ENCODE measurements around the gene RTL10. TPM values are rescaled to one million over a fixed set of nuclear protein-coding genes. Genes with fewer than 3 reads are reported as not detected.

The RTL10 gene
- polyA plus RNA-seq, 1 of the 3 experiments (the other 2 are of a cell fraction): 7.8 TPM

DNA sequence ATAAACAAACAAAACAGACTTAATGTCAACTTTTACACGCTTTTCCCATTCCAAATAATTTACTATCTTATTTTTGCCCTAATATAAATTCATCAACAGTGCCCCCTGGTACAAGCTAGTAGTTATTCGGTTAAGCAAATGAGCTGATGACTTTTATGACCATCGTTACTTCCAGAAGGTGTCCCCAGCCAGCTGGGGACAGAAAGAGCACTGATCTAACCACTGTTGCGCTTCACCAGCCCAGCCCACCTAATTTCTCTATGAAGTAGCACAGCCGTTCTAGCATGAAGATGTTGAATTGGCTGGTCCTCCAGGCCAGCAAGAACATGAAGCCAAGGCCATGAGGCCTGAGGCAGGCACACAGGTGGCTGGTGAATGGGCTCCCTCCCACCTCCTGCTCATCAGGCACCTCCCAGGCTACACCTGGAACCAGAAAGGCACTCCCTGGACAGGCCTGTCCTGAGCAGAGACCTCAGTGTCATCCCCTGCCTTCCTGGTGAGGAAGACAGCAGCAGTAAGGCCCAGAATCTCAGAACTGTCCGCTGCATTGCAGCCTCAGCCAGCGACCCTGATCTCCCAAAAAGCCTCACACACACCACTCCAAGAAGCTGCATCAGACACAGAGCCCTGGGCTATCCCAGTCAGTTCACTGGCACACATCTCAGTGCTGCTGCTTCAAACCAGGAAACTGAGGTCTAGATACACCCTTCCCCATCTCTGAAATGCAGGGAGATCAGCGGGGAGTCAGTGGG lies 12.9 kb downstream of the RTL10 start (continued):
- TF ChIP-seq SIN3A (IDR thresholded peaks at IDR 0.05; ENCODE audit: borderline replicate concordance, low read depth, low read length) (no peak), USF2 (IDR thresholded peaks at IDR 0.05; ENCODE audit: borderline replicate concordance, low read depth, low read length) (no peak)

DNA sequence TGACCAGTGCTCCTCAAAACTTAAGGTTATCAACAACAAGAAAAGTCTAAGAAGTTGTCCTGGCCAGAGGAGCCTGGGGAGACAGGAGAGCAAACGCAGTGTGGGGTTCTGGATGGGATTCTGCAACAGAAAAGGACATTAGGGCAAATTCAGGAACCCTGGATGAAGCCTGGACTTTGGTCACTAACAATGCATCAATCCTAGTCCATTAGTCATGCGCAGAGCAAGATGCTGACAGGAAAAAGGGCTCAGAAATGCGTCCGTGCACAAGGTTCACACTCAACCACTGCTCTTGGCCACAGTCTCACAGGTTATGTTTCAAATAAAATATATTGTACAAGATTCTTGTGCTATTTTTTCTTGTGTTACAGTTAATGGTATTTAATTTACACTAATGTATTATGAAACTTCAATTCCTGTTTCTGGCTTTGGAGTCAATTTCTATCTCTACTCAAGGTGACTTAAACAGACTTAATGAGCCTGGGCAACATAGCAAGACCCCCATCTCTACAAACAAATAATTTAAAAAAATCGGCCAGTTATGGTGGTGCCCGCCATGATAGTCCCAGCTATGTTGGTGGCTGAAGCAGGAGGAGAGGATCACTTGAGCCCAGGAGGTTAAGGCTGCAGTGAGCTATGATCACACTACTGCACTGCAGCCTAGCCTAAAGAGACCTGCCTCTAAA lies 13.6 kb downstream of the RTL10 start:
- WGBS (ENCODE audit: low lambda C conversion rate): 88% methylated on average over 6 of the region's 6 CpGs
- Histone ChIP-seq H3K4me3 (ENCODE audit: low read depth in 2 of 2, low read length in 1 of 2) (no peak overlapping the region), H3K4me2 (no peak overlapping the region), H3K9ac (no peak overlapping the region), H3K79me2 (ENCODE audit: insufficient read depth) (peaks cover 12% of the 10 kb centered on the region; the same call in 1 of the 2 replicates), H3K27me3 (ENCODE audit: insufficient read depth) (no peaks in the 10 kb centered on the region), H3K36me3 (replicated peaks in 1 of 2; ENCODE audit: control insufficient read depth in 1 of 2, insufficient read depth in 2 of 2, low read length in 1 of 2) (no peaks in the 10 kb centered on the region), H2AFZ (ENCODE audit: low read depth) (no peak overlapping the region), H3K4me1 (ENCODE audit: control insufficient read depth in 1 of 2, insufficient read depth in 2 of 2, low read depth in 1 of 2, low read length in 1 of 2) (peaks cover 26 to 44% of the 10 kb centered on the region in 2 experiments; a peak in 3 of 4 replicates), H3K27ac (ENCODE audit: low read depth in 2 of 2, low read length in 1 of 2) (no peak overlapping the region), H4K20me1 (ENCODE audit: insufficient read depth) (no peaks in the 10 kb centered on the region), H3K9me3 (no peaks in the 10 kb centered on the region), H3K9me2 (no peaks in the 10 kb centered on the region), H3F3A (replicated peaks; ENCODE audit: insufficient read depth) (peaks cover 22% of the 10 kb centered on the region)
- ChIA-PET CTCF (interaction anchor here (0.7 to 1.4 kb wide), 3 partner anchors 24 to 110 kb away, joined by 3 to 5 read pairs (median 4); no protein-coding TSS in a partner anchor), POLR2A (interaction anchor here (0.9 kb wide), 1 partner anchor 9 kb away, joined by 3 read pairs; no protein-coding TSS in a partner anchor)
- no peak for DNase-seq
- TF ChIP-seq, protein P1, sequence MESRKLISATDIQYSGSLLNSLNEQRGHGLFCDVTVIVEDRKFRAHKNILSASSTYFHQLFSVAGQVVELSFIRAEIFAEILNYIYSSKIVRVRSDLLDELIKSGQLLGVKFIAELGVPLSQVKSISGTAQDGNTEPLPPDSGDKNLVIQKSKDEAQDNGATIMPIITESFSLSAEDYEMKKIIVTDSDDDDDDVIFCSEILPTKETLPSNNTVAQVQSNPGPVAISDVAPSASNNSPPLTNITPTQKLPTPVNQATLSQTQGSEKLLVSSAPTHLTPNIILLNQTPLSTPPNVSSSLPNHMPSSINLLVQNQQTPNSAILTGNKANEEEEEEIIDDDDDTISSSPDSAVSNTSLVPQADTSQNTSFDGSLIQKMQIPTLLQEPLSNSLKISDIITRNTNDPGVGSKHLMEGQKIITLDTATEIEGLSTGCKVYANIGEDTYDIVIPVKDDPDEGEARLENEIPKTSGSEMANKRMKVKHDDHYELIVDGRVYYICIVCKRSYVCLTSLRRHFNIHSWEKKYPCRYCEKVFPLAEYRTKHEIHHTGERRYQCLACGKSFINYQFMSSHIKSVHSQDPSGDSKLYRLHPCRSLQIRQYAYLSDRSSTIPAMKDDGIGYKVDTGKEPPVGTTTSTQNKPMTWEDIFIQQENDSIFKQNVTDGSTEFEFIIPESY (IDR thresholded peaks at IDR 0.05; ENCODE audit: borderline replicate concordance, low read depth): no peak
- TF ChIP-seq RFX5 (IDR thresholded peaks at IDR 0.05; ENCODE audit: low read length): no peak
- TF ChIP-seq CTCF (IDR thresholded peaks at IDR 0.05): no peak
- no peak for TF ChIP-seq MEF2A (IDR thresholded peaks at IDR 0.05; ENCODE audit: borderline replicate concordance, low read depth)
- TF ChIP-seq FOXJ3 (CRISPR knock-in tag; IDR thresholded peaks at IDR 0.05): no peak
- TF ChIP-seq, protein P2, sequence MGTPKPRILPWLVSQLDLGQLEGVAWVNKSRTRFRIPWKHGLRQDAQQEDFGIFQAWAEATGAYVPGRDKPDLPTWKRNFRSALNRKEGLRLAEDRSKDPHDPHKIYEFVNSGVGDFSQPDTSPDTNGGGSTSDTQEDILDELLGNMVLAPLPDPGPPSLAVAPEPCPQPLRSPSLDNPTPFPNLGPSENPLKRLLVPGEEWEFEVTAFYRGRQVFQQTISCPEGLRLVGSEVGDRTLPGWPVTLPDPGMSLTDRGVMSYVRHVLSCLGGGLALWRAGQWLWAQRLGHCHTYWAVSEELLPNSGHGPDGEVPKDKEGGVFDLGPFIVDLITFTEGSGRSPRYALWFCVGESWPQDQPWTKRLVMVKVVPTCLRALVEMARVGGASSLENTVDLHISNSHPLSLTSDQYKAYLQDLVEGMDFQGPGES (IDR thresholded peaks at IDR 0.05; ENCODE audit: low read depth, low read length): no peak
- no peak for TF ChIP-seq NRF1 (IDR thresholded peaks at IDR 0.05; ENCODE audit: low read depth, low read length)
- no peak for TF ChIP-seq EP300 (IDR thresholded peaks at IDR 0.05; ENCODE audit: borderline replicate concordance in 1 of 2, low read depth in 1 of 2, low read length in 1 of 2)
- TF ChIP-seq POLR2AphosphoS5 (IDR thresholded peaks at IDR 0.05; ENCODE audit: low read depth, low read length): no peak
- TF ChIP-seq TEAD4 (IDR thresholded peaks at IDR 0.05; ENCODE audit: borderline replicate concordance, insufficient read depth): no peak
- TF ChIP-seq, protein P3, sequence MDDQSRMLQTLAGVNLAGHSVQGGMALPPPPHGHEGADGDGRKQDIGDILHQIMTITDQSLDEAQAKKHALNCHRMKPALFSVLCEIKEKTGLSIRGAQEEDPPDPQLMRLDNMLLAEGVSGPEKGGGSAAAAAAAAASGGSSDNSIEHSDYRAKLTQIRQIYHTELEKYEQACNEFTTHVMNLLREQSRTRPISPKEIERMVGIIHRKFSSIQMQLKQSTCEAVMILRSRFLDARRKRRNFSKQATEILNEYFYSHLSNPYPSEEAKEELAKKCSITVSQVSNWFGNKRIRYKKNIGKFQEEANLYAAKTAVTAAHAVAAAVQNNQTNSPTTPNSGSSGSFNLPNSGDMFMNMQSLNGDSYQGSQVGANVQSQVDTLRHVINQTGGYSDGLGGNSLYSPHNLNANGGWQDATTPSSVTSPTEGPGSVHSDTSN (IDR thresholded peaks at IDR 0.05): no peak
- TF ChIP-seq CHD2 (IDR thresholded peaks at IDR 0.05; ENCODE audit: low read length, partially characterized antibody): no peak
- no peak for TF ChIP-seq RAD21 (IDR thresholded peaks at IDR 0.05; ENCODE audit: low read length)
- TF ChIP-seq SMC3 (IDR thresholded peaks at IDR 0.05; ENCODE audit: low read depth, low read length): no peak
- no peak for TF ChIP-seq GATA2 (CRISPR knock-in tag; IDR thresholded peaks at IDR 0.05)
- TF ChIP-seq TCF12 (IDR thresholded peaks at IDR 0.05): no peak
- no peak for TF ChIP-seq FOXM1 (IDR thresholded peaks at IDR 0.05; ENCODE audit: low read depth)
- TF ChIP-seq MXI1 (IDR thresholded peaks at IDR 0.05; ENCODE audit: low read depth, low read length): no peak
